HL-60/S4 treated with phorbol 12-myristate 13-acetate at 8.2 ng/mL for 4 days and 3 days (cell line): ENCODE results near the gene SBF2.
"Not testable (repeated sequence)": the region's sequence is repeated elsewhere in the genome, so short reads cannot be mapped to it uniquely, and the experiment has no call there.

ENCODE experiments used
- in situ Hi-C: fragments of 300-500 bp; cut with MboI; formaldehyde crosslinking; loops from 2 replicates; pipeline ENCODE4 v1.15.0; 2022; ENCODE audit warnings: low sequenced_read_pairs

Gene SBF2

DNA sequence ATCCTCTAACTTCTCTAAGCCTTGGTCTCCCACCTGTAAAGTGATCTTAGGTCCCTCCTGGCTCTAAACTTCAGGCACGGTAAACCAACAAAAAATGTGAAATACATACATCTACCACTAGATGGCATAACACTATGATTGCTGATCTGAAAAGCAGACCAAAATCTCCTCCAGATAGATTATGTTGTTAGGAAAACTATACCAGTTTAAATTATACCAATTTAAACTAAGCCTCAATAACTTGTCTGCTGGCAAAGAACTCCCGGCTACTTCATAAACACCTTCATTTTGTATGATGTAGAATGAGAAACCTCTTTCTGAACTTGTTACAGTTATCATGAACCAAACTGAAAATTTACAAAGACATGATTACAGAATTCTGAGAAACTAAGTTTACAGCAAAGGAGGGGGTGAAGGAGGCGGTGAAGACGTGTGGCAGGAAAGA, 85.9 kb downstream of the SBF2 start:
- in situ Hi-C loops: no loop called here

DNA sequence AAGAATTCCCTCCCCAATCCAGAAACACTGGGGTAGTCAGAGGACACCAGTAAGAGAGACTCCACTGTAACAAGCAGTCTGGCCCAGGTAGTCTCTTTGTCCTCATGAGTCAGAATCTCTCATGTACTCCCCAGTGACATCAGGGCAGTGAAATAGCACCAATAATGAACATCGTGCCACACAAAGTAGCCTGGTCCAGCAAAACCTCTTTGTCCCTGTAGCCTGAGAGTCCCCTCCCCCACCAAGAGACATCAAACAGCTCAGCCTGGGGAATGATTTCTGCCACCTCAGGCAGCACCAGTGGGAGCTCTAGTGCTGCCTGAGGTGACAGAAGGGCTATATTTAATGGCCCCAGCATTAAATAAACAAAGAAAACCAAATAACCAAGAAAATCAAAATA, 88.1 kb downstream of the SBF2 start:
- in situ Hi-C loops: no loop called here

DNA sequence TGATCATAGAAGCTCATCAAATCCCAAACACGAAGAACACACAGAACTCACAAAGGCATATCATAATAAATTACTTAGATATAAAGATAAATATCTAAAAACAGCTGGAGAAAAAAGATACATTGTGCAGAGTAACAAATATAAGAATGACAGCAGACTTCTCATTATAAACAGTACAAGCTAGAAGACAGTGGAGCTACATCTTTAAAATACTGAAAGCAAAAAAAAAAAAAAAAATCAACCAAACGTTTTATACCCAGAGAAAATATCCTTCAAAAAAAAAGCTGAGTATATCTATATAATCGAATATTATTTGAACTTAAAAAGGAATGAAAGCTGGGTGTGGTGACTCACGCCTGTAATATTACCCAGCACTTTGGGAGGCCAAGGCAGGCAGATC, 90.0 kb downstream of the SBF2 start:
- in situ Hi-C loops: no loop called here

DNA sequence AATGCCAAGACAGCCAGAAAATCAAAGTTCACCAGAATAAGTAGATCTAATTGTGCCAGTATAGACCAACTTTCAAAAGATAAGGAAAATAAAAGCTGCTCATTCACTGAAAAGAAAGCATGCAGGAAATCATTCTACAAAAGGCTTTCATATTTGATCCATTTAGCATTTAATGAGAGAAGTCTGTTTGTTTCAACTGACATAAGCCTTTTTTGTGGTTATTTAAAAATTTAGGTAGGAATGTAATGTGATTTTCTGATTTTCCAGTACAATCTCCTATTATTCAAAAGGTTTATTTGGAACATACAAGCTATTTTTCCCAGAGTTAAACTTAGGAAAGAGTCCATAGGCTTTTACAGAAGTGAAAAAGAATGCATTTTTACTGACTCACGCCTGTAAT, 92.7 kb downstream of the SBF2 start:
- in situ Hi-C loops: no loop called here

DNA sequence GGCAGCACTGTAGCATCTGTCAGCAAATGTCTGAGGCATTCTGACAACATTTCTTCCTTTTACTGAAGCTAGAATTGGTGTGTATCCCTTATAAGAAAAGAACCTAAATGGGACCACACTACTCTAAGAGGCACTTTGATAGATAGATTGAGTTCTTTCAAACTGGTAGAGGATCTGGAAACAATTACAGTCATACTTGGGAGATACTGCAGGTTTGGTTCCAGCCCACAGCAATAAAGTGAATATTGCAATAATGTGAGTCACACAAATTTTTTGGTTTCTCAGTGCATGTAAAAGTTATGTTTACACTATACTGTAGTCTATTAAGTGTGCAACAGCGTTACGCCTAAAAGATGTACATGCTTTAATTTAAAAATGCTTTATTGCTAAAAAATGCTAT, 96.9 kb downstream of the SBF2 start:
- in situ Hi-C loops: no loop called here

DNA sequence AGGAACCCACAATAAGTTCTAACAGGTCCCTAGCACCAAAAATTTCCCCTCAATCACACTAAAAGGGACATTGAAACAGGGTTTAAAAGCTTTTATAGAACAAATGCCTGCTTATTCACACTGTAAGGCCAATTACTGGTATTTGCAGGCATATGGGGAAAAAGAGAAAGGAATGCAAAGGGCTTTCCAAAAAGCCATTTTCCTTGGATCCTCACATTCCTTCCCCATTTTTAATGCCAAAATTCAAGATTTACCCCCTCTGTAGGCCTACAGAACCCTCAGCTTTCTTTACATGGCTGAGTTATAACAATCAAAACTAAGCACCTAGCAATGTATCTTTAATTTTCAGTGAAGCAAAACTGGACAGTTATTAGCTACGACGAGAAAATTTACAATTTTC, 102.0 kb downstream of the SBF2 start:
- in situ Hi-C loops: no loop called here

DNA sequence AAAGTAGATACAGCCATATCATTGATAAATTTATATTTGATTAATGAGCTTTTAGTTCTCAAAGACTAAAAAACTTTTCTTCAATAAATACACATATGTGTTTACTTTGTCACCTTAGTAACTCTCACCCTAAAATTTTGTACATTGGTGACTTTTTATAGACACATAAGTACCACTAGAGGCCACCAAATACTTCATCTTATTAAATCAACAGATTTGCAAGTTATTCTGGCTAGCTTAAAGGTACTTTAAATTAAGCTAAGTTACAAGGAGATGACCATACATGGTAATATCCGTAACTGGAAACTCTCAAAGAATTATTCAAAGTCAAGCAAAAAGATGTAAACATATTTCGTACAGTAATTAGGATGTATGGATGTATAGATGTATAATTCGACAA, 112.2 kb downstream of the SBF2 start:
- in situ Hi-C loops: no loop called here

DNA sequence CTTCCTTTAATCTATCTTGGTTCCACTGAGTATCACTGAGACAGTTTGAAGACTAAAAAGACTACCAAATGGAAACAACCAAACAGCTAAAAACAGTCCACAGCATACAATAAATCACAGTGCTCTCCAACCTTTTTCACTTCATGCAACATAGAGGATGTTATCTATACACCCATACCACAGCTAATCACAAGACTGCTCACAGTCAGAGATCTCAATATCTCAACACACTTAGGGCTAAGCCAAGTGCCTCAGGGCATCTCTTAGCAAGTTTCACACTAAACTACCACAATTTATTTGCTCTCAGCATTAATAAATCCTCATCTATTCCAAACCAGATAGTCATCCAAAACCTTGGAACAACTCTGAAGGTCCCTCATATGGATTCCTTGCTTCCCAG, 129.4 kb downstream of the SBF2 start:
- in situ Hi-C loops: no loop called here

DNA sequence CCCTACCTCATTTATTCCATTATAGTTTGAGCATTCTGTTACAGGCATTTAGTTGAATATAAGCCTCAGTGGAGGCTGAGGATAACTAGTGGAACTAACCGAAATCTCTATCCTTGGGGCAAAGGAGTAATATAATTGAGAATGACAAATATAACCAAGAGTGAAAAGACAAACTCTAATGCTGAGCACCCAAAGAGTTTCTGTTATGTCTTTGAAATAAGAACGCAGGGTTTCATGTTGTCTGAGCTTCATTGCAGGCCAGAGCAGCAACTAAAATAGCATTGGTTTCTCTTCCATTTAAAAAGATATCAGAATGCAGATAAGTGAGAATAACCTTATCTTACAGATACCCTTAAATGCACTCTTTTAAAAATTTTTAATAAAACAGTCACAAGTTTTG, 131.8 kb downstream of the SBF2 start:
- in situ Hi-C loops: no loop called here

DNA sequence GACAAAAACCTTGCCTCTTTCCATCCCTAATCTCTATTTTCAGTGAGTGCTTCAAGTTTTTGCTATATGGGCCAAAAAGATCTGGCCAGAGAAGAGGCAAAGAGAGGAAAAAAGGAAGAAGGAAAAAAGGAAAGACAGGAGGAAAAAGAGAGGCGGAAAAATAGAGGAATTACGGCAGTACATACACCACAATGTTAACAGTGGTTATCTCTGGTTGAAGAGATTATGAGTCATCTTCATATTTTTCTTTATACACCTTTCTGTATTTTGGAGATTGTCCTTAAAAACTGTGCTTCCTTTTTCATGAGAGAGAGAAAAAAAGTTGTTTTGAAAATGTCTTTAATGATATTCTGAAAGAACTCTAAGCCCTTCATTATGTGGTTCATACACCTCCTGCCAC, 133.7 kb downstream of the SBF2 start:
- in situ Hi-C loops: no loop called here

DNA sequence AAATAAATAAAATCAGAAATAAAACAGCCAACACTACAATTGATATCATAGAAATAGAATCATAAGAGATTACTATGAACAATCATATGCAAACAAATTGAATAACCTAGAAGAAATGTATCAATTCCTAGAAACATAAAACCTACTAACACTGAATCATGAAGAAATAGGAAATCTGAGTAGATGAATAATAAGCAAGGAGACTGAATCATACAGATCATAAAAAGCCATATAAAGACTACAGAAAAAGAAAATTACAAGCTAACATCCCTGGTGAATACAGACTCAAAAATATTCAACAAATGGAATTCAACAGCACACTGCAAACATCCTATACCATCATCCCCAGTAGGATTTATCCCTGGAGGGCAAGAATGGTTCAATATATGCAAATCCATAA, 135.6 kb downstream of the SBF2 start:
- in situ Hi-C loops: no loop called here

DNA sequence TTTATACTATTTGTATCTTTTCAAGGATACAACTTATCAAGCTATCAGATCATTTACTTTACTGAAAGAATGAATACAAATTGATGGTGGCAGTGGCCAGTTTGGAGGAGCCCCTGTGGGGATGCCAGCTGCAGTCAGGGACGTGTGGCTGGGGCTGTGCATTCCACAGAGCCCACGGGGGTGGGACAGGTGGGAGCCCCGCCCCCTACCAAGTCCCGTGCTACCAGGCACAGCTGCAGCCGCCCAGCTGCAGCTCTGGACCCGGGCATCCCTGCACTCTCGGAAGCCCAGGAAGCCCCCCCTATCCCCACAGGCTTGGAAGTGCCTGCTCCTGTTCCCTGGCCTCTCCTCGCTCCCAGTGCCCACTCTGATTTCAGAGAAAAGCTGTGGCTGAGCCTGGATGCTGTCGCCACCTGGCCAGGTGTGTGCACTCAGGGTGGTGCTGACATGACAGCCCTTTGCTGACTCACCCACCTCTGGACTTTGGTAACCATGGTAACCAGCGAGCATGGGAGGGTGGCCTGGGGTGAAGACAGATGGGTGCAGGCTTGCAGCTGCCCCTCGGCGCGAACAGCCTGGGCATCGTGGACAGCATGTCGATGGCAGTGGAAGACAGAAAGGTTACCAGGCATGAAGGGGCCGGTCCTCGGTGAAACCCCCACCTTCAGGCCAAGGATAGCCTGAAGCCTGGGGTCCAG, 138.1 kb downstream of the SBF2 start:
- in situ Hi-C loops: no loop called here

DNA sequence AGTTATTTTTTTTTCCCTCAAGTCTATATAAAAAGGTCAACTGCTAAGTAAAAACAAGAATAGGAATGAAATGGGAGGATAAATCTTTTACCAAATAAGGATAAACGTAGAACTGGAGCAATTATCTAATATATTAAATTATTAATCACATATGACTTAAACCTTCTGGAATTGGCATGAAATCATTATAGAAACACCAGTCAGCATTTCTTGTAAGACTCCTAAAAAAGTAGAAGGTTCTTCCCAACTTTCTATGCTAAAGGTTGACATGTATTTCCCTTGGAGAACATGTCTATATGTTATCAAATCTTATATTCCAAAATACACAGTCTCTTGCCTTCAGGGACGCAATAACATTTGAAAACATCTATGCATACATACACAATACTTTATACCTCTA, 143.2 kb downstream of the SBF2 start:
- in situ Hi-C loops: no loop called here

DNA sequence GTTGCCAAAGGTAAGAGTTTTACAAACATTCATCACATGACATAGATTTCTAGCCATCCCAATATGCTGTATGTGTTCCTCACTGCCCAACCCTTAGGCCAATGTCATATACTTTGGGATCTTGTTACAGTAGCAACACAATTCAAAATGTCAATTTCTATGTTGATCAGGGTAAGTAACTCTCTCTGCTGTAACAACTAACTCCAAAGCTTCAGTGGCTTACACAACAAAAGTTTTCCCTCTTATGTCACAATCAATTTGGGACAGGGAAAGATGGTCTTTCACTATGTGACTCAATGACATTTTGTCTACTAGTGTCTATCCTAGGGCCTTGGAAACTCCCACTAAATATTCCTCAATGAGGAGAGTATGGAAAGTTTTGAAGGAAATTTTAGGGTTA, 144.5 kb downstream of the SBF2 start:
- in situ Hi-C loops: no loop called here

DNA sequence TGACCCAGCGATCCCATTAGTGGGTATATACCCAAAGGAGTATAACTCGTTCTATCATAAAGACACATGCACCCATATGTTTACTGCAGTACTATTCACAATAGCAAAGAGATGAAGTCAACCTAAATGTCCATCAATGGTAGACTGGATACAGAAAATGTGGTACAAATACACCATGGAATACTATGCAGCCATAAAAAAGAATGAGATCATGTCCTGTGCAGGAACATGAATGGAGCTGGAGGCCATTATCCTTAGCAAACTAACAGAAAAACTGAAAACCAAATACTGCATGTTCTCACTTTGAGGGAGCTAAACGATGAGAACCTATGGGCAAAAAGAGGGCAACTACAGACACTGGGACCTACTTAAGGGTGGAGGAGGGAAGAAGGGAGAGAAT, 146.8 kb downstream of the SBF2 start:
- in situ Hi-C loops: no loop called here

DNA sequence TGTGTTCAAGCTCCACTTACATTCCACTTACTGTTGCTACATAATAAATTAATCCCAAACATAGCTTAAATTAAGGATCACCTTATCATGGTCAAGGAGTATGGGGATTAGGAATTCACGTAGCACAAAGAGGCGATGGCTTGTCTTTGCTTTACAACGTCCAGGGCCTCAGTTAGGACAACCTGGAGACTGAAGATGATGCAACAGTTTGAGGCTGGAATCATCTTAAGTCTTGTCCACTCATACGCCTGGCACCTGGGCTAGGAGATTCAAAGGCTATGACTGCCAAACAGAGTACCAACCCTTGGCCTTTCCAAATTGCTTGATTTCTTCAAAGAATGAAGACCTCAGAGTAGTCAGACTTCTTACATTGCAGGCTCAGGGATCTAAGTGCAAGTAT, 149.1 kb downstream of the SBF2 start:
- in situ Hi-C loops: no loop called here

DNA sequence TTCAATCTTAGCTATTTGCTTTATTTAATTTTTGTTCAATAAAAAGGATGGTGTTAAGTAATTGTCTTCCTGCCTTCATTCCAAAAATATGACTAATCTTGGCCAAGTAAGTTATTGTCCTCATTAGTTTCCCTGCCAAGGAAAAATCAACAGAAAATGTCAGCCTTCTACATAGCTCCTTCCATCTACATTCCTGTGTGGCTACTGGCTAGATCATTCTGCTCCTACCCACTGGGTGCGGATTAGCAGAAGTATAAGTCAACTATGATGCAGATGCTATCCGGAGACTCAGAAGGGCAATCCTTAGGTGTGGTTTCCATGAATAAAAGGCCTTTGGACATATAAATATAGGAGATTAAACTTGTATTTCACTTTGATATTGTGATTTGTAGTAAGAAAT, 154.4 kb downstream of the SBF2 start:
- in situ Hi-C loops: no loop called here

DNA sequence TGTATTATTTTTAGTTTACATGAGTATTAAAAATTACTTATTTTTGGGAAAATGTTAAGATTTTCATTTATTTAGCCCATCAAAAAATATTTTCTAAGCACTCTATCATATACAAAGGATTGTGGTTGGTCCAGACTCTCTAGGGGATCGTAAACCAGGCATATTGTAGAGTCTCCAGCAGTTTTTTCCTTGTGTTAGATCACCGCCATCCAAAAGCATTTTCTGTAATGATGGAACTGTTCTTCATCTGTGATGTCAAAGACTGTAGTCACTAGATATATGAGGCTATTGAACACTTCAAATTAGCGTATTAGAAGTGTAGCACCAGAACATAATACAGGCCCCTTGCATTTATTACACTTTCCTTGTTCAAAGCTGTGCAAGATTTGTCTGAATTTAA, 154.9 kb downstream of the SBF2 start:
- in situ Hi-C loops: no loop called here

DNA sequence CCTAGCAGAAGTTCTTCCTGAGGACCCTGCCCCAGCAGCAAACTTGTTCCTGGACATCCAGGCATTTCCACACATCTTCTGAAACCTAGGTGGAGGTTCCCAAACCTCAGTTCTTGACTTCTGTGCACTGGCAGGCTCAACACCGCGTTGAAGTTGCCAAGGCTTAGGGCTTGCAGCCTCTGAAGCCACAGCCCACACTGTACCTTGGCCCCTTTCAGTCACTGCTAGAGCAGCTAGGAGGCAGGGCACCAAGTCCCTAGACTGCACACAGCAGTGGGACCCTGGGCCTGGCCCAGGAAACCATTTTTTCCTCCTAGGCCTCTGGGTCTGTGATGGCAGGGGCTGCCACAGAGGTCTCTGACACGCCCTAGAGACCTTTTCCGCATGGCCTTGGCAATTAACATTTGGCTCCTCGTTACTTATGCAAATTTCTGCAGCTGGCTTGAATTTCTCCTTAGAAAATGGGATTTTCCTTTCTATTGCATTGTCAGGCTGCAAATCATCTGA, 159.0 kb downstream of the SBF2 start:
- in situ Hi-C loops: no loop called here

DNA sequence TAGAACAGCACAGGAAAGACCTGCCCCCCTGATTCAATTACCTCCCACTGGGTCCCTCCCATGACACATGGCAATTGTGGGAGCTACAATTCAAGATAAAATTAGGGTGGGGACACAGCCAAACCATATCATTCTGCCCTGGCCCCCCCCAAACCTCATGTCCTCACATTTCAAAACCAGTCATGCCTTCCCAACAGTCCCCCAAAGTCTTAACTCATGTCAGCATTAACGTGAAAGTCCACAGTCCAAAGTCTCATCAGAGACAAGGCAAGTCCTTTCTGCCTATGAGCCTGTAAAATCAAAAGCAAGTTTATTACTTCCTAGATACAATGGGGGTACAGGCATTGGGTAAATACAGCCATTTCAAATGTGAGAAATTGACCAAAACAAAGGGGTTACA, 159.8 kb downstream of the SBF2 start:
- in situ Hi-C loops: not testable (repeated sequence)

DNA sequence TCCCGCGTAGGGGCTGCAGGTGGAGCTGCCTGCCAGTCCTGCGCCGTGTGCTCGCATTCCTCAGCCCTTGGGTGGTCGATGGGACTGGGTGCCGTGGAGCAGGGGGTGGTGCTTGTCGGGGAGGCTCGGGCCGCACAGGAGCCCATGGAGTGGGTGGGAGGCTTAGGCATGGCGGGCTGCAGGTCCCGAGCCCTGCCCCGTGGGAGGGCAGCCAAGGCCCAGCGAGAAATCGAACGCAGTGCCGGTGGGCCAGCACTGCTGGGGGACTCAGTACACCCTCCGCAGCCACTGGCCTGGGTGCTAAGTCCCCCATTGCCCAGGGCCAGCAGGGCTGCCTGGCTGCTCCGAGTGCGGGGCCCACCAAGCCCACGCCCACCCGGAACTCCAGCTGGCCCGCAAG, 160.8 kb downstream of the SBF2 start:
- in situ Hi-C loops: not testable (repeated sequence)

DNA sequence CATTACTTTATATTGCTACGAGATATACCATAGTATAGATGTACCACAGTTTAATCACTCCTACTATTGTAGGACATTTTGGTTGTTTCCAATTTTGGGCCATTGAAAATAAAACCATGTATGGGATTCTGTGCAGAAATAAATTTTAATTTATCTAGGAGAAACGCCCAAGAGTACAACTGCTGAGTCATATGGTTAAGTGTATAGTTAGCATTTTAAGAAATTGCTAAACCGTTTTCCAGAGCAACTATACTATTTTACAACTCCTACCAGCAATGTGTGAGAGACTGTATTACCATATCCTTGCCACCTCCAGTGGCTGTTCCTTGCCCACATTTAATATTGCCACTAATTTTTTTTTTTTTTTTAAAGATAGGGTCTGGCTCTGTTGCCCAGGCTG, 163.1 kb downstream of the SBF2 start:
- in situ Hi-C loops: no loop called here

DNA sequence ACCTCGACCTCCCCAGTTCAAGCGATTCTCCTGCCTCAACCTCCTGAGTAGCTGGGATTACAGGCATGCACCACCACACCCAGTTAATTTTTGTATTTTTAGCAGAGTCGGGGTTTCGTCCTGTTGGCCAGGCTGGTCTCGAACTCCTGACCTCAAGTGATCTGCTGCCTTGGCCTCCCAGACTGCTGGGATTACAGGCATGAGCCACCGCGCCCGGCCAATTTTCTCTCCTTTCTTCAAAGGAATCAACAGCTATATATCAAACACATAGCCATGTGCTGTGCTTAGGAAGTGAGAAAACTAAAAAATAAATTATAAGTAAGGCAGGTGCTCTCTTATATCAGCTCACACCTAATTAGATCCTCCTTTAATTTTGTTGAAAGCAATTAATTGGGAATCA, 164.8 kb downstream of the SBF2 start:
- in situ Hi-C loops: not testable (repeated sequence)
